IMR-90 (cell line): ENCODE measurements around the gene GALNT5. TPM values are rescaled to one million over a fixed set of nuclear protein-coding genes. Genes with fewer than 3 reads are reported as not detected.
A peak's percentile ranks its signal among the peaks of the same experiment; 100 is the strongest.

Experiments used
- ATAC-seq: fragments of 200-7000 bp; cut with Tn5 transposase; 2 replicates; pipeline ENCODE4 v1.9.1; 2020; ENCODE audit warnings: low read depth, mild to moderate bottlenecking, moderate library complexity
- BruUV-seq: library from RNA; stranded (reverse); fragments of 400-500 nt; replicated peaks from 2 replicates; lab custom pipeline; 2021; lab: Mats Ljungman, UMichigan
- CTCF ChIA-PET: fragments of 300-600 bp; formaldehyde crosslinking; extraction: SDS; loops from one replicate; lab custom pipeline; 2021; ENCODE audit warnings: antibody characterized with exemption; lab: Yijun Ruan, JAX
- POLR2A ChIA-PET: fragments of 300-600 bp; sonication (Branson Sonifier 250); formaldehyde crosslinking; loops from one replicate; lab custom pipeline; 2022; ENCODE audit warnings: antibody characterized with exemption; ENCODE audit not compliant: unreplicated experiment; lab: Charles Lee
- DNase-seq: peaks from one replicate; pipeline ENCODE4 v3.0.0; 2013
- H2AFZ ChIP-seq: replicated peaks from 2 replicates; pipeline ENCODE3; 2013; ENCODE audit warnings: low read length, mild to moderate bottlenecking; ENCODE audit not compliant: poor library complexity
- H2AK5ac ChIP-seq: 2 replicates; pipeline ENCODE4 v1.6.1; 2013; ENCODE audit warnings: low read depth, low read length, inconsistent platforms
- H2AK9ac ChIP-seq: replicated peaks from 2 replicates; pipeline ENCODE3; 2013; ENCODE audit warnings: mild to moderate bottlenecking, low read depth, low read length, moderate library complexity; ENCODE audit not compliant: poor library complexity
- H2BK120ac ChIP-seq: 2 replicates; pipeline ENCODE4 v1.6.1; 2013; ENCODE audit warnings: low read depth, low read length, inconsistent platforms
- H2BK15ac ChIP-seq: 3 replicates; pipeline ENCODE4 v1.6.1; 2013; ENCODE audit warnings: low read depth, low read length, inconsistent platforms
- H2BK20ac ChIP-seq: 2 replicates; pipeline ENCODE4 v1.6.1; 2013; ENCODE audit warnings: low read depth, mild to moderate bottlenecking, inconsistent platforms, low read length, moderate library complexity
- H2BK5ac ChIP-seq: 2 replicates; pipeline ENCODE4 v1.6.1; 2013; ENCODE audit warnings: mild to moderate bottlenecking, low read depth, low read length, inconsistent platforms; ENCODE audit not compliant: poor library complexity, severe bottlenecking
- H3K14ac ChIP-seq: replicated peaks from 2 replicates; pipeline ENCODE4 v1.6.1; 2013; ENCODE audit warnings: low read depth, low read length, inconsistent platforms
- H3K18ac ChIP-seq: 2 replicates; pipeline ENCODE4 v1.6.1; 2013; ENCODE audit warnings: low read depth, low read length, control low read depth
- H3K23ac ChIP-seq: 2 replicates; pipeline ENCODE4 v1.6.1; 2013; ENCODE audit warnings: low read depth, low read length, inconsistent platforms
- H3K27ac ChIP-seq: 2 replicates; pipeline ENCODE4 v1.5.1; 2013; ENCODE audit warnings: mild to moderate bottlenecking, control low read depth, low read length; ENCODE audit not compliant: insufficient read depth
- H3K27me3 ChIP-seq: 2 replicates; pipeline ENCODE4 v1.6.1; 2013; ENCODE audit warnings: low read length; ENCODE audit not compliant: control insufficient read depth, insufficient read depth
- H3K36me3 ChIP-seq: 2 replicates; pipeline ENCODE4 v1.6.1; 2013; ENCODE audit warnings: low read length, mixed read lengths; ENCODE audit not compliant: control insufficient read depth, insufficient read depth
- H3K4ac ChIP-seq: 2 replicates; pipeline ENCODE4 v1.6.1; 2013; ENCODE audit warnings: low read depth, low read length, inconsistent platforms
- H3K4me1 ChIP-seq: 2 replicates; pipeline ENCODE4 v1.6.1; 2013; ENCODE audit warnings: low read length, mixed read lengths; ENCODE audit not compliant: control insufficient read depth, insufficient read depth
- H3K4me2 ChIP-seq: 2 replicates; pipeline ENCODE4 v1.6.1; 2013; ENCODE audit warnings: low read depth, mild to moderate bottlenecking, control low read depth, low read length, moderate library complexity
- H3K4me3 ChIP-seq: 2 replicates; pipeline ENCODE4 v1.5.1; 2013; ENCODE audit warnings: low read depth, mild to moderate bottlenecking, control low read depth, low read length, moderate library complexity; ENCODE audit not compliant: insufficient read depth
- H3K56ac ChIP-seq: 2 replicates; pipeline ENCODE4 v1.6.1; 2013; ENCODE audit warnings: low read length, inconsistent platforms; ENCODE audit not compliant: insufficient read depth; ENCODE audit errors: extremely low read depth
- H3K79me1 ChIP-seq, 2 experiments: 2 replicates each; pipeline ENCODE4 v1.6.1; 2013; ENCODE audit warnings: low read length in 2 of 2, inconsistent platforms in 1 of 2, low read depth in 1 of 2
- H3K9ac ChIP-seq: 2 replicates; pipeline ENCODE4 v1.6.1; 2013; ENCODE audit warnings: low read depth, low read length, control low read depth
- H3K9me1 ChIP-seq: 2 replicates; pipeline ENCODE4 v1.6.1; 2013; ENCODE audit warnings: low read length, inconsistent platforms; ENCODE audit not compliant: insufficient read depth
- H3K9me3 ChIP-seq: 2 replicates; pipeline ENCODE4 v1.6.1; 2013; ENCODE audit warnings: low read length; ENCODE audit not compliant: control insufficient read depth, insufficient read depth
- H4K20me1 ChIP-seq: 2 replicates; pipeline ENCODE4 v1.6.1; 2013; ENCODE audit warnings: low read length, inconsistent platforms; ENCODE audit not compliant: insufficient read depth
- H4K5ac ChIP-seq: 2 replicates; pipeline ENCODE4 v1.6.1; 2013; ENCODE audit warnings: mild to moderate bottlenecking, low read depth, low read length, control low read depth
- H4K8ac ChIP-seq, 2 experiments: 2 replicates each; pipeline ENCODE4 v1.6.1; 2013; ENCODE audit warnings: low read depth in 2 of 2, low read length in 2 of 2, control low read depth in 1 of 2, inconsistent platforms in 1 of 2
- H4K91ac ChIP-seq: 2 replicates; pipeline ENCODE4 v1.6.1; 2013; ENCODE audit warnings: low read depth, low read length, inconsistent platforms; ENCODE audit not compliant: insufficient read depth
- MXI1 ChIP-seq: IDR thresholded peaks from 2 replicates; pipeline ENCODE4 v1.6.1; 2012; ENCODE audit warnings: low read depth, mild to moderate bottlenecking, low read length, moderate library complexity, borderline replicate concordance
- RAD21 ChIP-seq: IDR thresholded peaks from 2 replicates; pipeline ENCODE4 v1.6.1; 2012; ENCODE audit warnings: low read length, improper control_type of control experiment
- SMC3 ChIP-seq: fragments of 150-350 bp; IDR thresholded peaks from 2 replicates; pipeline ENCODE4 v1.6.1; 2016; ENCODE audit warnings: low read depth, mild to moderate bottlenecking, antibody characterized with exemption, low read length, moderate library complexity
- WGBS, 2 experiments: methylation state at CpG; one replicate each; pipeline versions ENCODE4 v1.1.5 to v1.1.7; 2013; ENCODE audit warnings: missing lambda C conversion rate in 2 of 2; ENCODE audit not compliant: insufficient read length in 1 of 2; ENCODE audit errors: extremely low coverage in 2 of 2; 5-methylcytosine and 5-hydroxymethylcytosine counted together
- dilution Hi-C: fragments of 300-500 bp; cut with HindIII; formaldehyde crosslinking; loops from one replicate; pipeline ENCODE4 v1.14.3; 2018; ENCODE audit warnings: low sequenced_read_pairs; ENCODE audit not compliant: unreplicated experiment
- in situ Hi-C: fragments of 300-500 bp; cut with MboI; formaldehyde crosslinking; loops from 3 replicates; pipeline ENCODE4 v1.14.3; 2019; ENCODE audit warnings: low sequenced_read_pairs, inconsistent platforms, mixed read lengths
- intact Hi-C: fragments of 100-400 bp; cut with micrococcal nuclease; formaldehyde crosslinking; loops from 2 replicates; pipeline ENCODE4 v1.10.0; 2022
- polyA plus RNA-seq, 3 experiments: library from polyadenylated mRNA; depleted of rRNA; stranded (reverse); fragments of >200 nt; gene quantifications; 2 replicates each; pipeline ENCODE4 v1.2.3, GENCODE V29; 2012; ENCODE audit warnings: low replicate concordance in 1 of 3
- total RNA-seq: library from RNA; depleted of rRNA; stranded (reverse); fragments of >200 nt; gene quantifications from 2 replicates; pipeline ENCODE4 v1.2.3, GENCODE V29; 2012
- TF ChIP-seq, protein P1 (sequence below): fragments of 150-350 bp; IDR thresholded peaks from 2 replicates; pipeline ENCODE4 v1.6.1; 2017; ENCODE audit warnings: mild to moderate bottlenecking, antibody characterized with exemption, low read length, low read depth
- TF ChIP-seq, protein P2 (sequence below): conservative IDR thresholded peaks from 2 replicates; pipeline ENCODE4 v1.5.1; 2012; ENCODE audit warnings: mild to moderate bottlenecking, low read depth, low read length, improper control_type of control experiment

The GALNT5 gene
- total and polyA plus RNA-seq, 2 of the 4 experiments (the other 2 are of a cell fraction): 36.3 to 63.3 TPM

DNA sequence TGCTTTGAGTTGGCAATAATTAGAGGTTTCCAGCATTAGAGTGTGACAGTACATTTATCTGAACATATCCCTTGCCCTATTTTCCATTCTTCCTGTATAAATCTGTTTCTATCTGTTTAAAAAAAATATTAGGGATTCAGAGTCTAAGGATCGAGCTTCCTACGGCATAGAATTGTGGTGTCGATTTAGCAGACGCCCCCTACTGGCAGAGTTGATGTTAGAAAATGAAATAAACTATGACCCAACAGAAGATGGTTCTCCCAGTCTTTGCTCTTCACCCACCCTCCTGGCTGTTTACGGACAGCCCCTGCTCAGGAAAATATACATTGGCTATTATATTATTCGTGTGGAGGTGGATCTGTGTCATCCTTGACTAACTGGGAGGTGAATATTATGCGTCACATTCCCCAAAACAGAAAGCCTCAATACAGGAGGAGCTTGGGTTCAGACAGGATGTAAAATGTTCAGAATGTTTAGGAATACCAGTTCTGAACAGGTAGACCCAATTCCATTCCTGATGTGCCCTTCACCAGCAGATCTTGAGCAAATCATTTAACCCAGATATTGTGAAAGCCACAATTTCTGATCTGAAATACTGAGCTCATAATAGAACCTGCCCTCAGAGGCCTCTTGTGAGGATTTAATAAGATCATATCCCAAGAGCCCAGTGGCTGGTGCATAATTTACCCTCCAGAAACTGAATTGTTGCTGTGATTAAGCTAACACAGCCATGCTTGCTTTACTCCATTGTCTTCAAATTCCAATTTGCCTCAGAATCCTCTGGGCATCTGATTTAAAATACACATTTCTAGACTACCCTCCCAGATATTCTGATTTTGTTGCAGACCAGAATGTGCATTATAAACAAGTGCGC lies 78.9 kb downstream of the GALNT5 start:
- CTCF ChIA-PET: interaction anchor here (0.6 to 2.9 kb wide), 13 partner anchors 9 to 1960 kb away, joined by 3 to 21 read pairs (median 5); partner anchors contain the start of gene ERMN
- TF ChIP-seq MXI1: no peak
- TF ChIP-seq, protein P1, sequence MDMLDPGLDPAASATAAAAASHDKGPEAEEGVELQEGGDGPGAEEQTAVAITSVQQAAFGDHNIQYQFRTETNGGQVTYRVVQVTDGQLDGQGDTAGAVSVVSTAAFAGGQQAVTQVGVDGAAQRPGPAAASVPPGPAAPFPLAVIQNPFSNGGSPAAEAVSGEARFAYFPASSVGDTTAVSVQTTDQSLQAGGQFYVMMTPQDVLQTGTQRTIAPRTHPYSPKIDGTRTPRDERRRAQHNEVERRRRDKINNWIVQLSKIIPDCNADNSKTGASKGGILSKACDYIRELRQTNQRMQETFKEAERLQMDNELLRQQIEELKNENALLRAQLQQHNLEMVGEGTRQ: no peak
- peak; percentile 34; the same call in 1 of the 2 replicates for TF ChIP-seq SMC3
- TF ChIP-seq, protein P2, sequence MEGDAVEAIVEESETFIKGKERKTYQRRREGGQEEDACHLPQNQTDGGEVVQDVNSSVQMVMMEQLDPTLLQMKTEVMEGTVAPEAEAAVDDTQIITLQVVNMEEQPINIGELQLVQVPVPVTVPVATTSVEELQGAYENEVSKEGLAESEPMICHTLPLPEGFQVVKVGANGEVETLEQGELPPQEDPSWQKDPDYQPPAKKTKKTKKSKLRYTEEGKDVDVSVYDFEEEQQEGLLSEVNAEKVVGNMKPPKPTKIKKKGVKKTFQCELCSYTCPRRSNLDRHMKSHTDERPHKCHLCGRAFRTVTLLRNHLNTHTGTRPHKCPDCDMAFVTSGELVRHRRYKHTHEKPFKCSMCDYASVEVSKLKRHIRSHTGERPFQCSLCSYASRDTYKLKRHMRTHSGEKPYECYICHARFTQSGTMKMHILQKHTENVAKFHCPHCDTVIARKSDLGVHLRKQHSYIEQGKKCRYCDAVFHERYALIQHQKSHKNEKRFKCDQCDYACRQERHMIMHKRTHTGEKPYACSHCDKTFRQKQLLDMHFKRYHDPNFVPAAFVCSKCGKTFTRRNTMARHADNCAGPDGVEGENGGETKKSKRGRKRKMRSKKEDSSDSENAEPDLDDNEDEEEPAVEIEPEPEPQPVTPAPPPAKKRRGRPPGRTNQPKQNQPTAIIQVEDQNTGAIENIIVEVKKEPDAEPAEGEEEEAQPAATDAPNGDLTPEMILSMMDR: peak; percentile 61
- peak; percentile 34; the same call in 1 of the 2 replicates for TF ChIP-seq RAD21
- H3K9me3 ChIP-seq: no peaks in the 10 kb centered on the region
- DNase-seq (peak; percentile 34), ATAC-seq (peak; percentile 53; the same call in 1 of the 2 replicates)
- H3K4ac ChIP-seq: no peak overlapping the region
- peak overlapping the region; percentile 35; the same call in 1 of the 2 replicates for H3K4me2 ChIP-seq
- H3K36me3 ChIP-seq: no peaks in the 10 kb centered on the region
- no peak overlapping the region for H3K4me3 ChIP-seq
- no peak overlapping the region for H2BK15ac ChIP-seq
- no peak overlapping the region for H2AK5ac ChIP-seq
- H3K23ac ChIP-seq: no peak overlapping the region
- no CpG with 5 or more reads among the region's 8 CpGs for WGBS, 2 experiments
- H3K4me1 ChIP-seq: no peaks in the 10 kb centered on the region
- no peak overlapping the region for H4K8ac ChIP-seq
- POLR2A ChIA-PET: no interaction called here
- no peaks in the 10 kb centered on the region; the same call in 1 of the 2 replicates for H3K27me3 ChIP-seq
- H4K20me1 ChIP-seq: no peaks in the 10 kb centered on the region
- H2BK20ac ChIP-seq: no peak overlapping the region
- in situ Hi-C loops (loop anchor here (25.0 kb wide), 1 partner anchor 1949 kb away; no protein-coding TSS in a partner anchor), dilution Hi-C loops (no loop called here), intact Hi-C loops (loop anchor here (2.0 kb wide), 2 partner anchors 34 to 1964 kb away; no protein-coding TSS in a partner anchor)
- H3K27ac ChIP-seq: no peak overlapping the region
- no peak overlapping the region for H2AFZ ChIP-seq
- H2BK120ac ChIP-seq: no peak overlapping the region
- H2BK5ac ChIP-seq: no peak overlapping the region
- no peak overlapping the region for H3K9ac ChIP-seq
- no peaks in the 10 kb centered on the region for H3K9me1 ChIP-seq
- no peak overlapping the region for H2AK9ac ChIP-seq
- H4K5ac ChIP-seq: no peak overlapping the region
- no peaks in the 10 kb centered on the region for H3K79me1 ChIP-seq
- no peak overlapping the region for H4K91ac ChIP-seq
- BruUV-seq: no TSS peak
- no peak overlapping the region for H3K18ac ChIP-seq
- no peak overlapping the region for H3K56ac ChIP-seq
- H3K14ac ChIP-seq: no peak overlapping the region
